ENCODE measurements around the gene TIPARP.

The TIPARP gene

DNA sequence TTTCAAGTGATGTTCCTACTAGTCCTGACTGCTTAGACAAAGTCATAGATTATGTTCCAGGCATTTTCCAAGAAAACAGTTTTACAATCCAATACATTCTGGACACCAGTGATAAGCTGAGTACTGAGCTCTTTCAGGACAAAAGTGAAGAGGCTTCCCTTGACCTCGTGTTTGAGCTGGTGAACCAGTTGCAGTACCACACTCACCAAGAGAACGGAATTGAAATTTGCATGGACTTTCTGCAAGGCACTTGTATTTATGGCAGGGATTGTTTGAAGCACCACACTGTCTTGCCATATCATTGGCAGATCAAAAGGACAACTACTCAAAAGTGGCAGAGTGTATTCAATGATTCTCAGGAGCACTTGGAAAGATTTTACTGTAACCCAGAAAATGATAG lies 3.8 kb downstream of the TIPARP start:
- Histone ChIP-seq H3K4ac (ENCODE audit: low read depth, low read length) (no peak overlapping the region), H3K23ac (ENCODE audit: low read length) (no peak overlapping the region), H3K18ac (ENCODE audit: low read length) (no peak overlapping the region), H2BK120ac (ENCODE audit: low read depth, low read length) (no peak overlapping the region), H3K4me3 (ENCODE audit: low read length) (no peak overlapping the region), H3K56ac (ENCODE audit: low read length) (no peak overlapping the region), H3K79me2 (ENCODE audit: control insufficient read depth, insufficient read depth, low read length) (peaks cover 46% of the 10 kb centered on the region), H2BK5ac (ENCODE audit: low read length) (no peak overlapping the region), H3K4me2 (ENCODE audit: low read length) (no peak overlapping the region), H3K9ac (ENCODE audit: low read length) (no peak overlapping the region), H2AK5ac (ENCODE audit: low read length) (no peak overlapping the region), H4K8ac (ENCODE audit: low read depth, low read length) (no peak overlapping the region), H3K4me1 (ENCODE audit: control insufficient read depth, low read depth, low read length) (peaks cover 2% of the 10 kb centered on the region), H3K27me3 (ENCODE audit: insufficient read depth, low read length, poor library complexity) (no peaks in the 10 kb centered on the region), H4K5ac (ENCODE audit: low read length) (no peak overlapping the region), H3K27ac (ENCODE audit: low read depth, low read length) (no peak overlapping the region), H3K79me1 (ENCODE audit: low read length) (peaks cover 15% of the 10 kb centered on the region), H3K36me3 (ENCODE audit: control insufficient read depth, insufficient read depth, low read length) (peaks cover 4% of the 10 kb centered on the region), H2BK15ac (replicated peaks; ENCODE audit: low read depth) (no peak overlapping the region)
- DNase-seq, result no peak
- no CpG with 5 or more reads among the region's 2 CpGs for WGBS (ENCODE audit: extremely low coverage, insufficient coverage, low lambda C conversion rate)

DNA sequence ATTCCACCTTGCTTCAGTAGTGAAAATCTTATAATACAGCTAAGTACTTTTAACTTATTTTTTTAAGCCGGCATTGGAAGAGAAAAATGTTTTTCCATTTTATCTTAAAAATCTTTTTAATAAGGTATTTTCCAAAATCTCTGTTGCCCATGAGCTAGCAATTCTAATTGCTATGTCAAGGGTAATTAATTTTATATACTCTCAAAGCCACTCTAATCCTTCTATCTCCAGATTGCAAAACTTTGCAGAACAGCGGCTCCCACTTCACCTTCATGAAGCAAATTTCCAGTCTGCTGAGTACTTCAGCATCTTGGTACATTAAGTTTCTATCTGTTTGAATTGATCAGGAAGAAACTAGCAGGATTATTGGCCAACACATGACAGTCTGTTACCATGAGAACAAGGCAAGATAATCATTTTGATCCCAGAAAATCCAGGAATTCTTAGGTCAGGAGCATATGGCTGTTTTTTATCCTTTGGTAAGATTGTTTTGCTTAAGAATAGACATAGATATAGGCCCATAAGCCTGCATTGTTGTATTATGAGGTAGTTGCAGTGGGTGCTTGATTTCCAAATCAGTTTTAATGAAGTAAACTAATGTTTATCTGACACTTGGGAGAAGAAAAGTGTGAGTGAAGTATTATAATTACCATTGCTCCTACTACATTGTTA lies 6.0 kb downstream of the TIPARP start:
- no peak overlapping the region for H2BK15ac ChIP-seq (replicated peaks; ENCODE audit: low read depth)
- H3K27me3 ChIP-seq (ENCODE audit: insufficient read depth, low read length, poor library complexity), result no peaks in the 10 kb centered on the region
- H4K5ac ChIP-seq (ENCODE audit: low read length), result no peak overlapping the region
- no peak overlapping the region for H2AK5ac ChIP-seq (ENCODE audit: low read length)
- H3K4ac ChIP-seq (ENCODE audit: low read depth, low read length), result no peak overlapping the region
- H3K79me1 ChIP-seq (ENCODE audit: low read length), result peaks cover 15% of the 10 kb centered on the region
- H3K4me3 ChIP-seq (ENCODE audit: low read length), result no peak overlapping the region
- no CpG with 5 or more reads among the region's 2 CpGs for WGBS (ENCODE audit: extremely low coverage, insufficient coverage, low lambda C conversion rate)
- DNase-seq, result peak; percentile 31
- no peak overlapping the region for H3K18ac ChIP-seq (ENCODE audit: low read length)
- no peaks in the 10 kb centered on the region for H3K4me1 ChIP-seq (ENCODE audit: control insufficient read depth, low read depth, low read length)
- H3K56ac ChIP-seq (ENCODE audit: low read length), result no peak overlapping the region
- no peak overlapping the region for H3K23ac ChIP-seq (ENCODE audit: low read length)
- no peak overlapping the region for H3K4me2 ChIP-seq (ENCODE audit: low read length)
- no peak overlapping the region for H3K9ac ChIP-seq (ENCODE audit: low read length)
- no peak overlapping the region for H2BK5ac ChIP-seq (ENCODE audit: low read length)
- peaks cover 4% of the 10 kb centered on the region for H3K36me3 ChIP-seq (ENCODE audit: control insufficient read depth, insufficient read depth, low read length)
- peaks cover 49% of the 10 kb centered on the region for H3K79me2 ChIP-seq (ENCODE audit: control insufficient read depth, insufficient read depth, low read length)
- no peak overlapping the region for H4K8ac ChIP-seq (ENCODE audit: low read depth, low read length)
- H3K27ac ChIP-seq (ENCODE audit: low read depth, low read length), result no peak overlapping the region
- no peak overlapping the region for H2BK120ac ChIP-seq (ENCODE audit: low read depth, low read length)

DNA sequence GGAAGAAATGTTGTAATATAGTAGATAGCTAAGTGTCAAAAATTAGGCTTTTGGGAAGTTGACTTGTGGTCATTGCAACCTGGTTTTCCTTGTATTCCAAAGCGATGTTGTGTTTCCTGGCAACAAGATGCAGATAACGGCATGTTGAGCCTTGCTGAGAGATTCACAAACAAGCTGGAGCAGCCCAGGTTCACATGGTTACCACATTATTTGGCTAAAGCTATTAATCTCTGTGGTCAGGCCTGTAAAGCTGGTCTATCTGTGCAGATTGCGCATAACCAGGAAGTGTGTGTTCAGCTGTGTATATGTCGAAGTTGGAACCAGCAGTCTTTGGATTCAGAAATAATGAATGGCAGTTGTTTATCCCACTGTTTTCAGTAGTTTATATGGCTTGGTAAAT lies 6.6 kb downstream of the TIPARP start:
- no peak overlapping the region for H3K4ac ChIP-seq (ENCODE audit: low read depth, low read length)
- H3K36me3 ChIP-seq (ENCODE audit: control insufficient read depth, insufficient read depth, low read length), result peaks cover 4% of the 10 kb centered on the region
- peaks cover 13% of the 10 kb centered on the region for H3K79me1 ChIP-seq (ENCODE audit: low read length)
- no peak overlapping the region for H2BK15ac ChIP-seq (replicated peaks; ENCODE audit: low read depth)
- H2BK120ac ChIP-seq (ENCODE audit: low read depth, low read length), result no peak overlapping the region
- no peak overlapping the region for H3K18ac ChIP-seq (ENCODE audit: low read length)
- peaks cover 2% of the 10 kb centered on the region for H3K4me1 ChIP-seq (ENCODE audit: control insufficient read depth, low read depth, low read length)
- no peak overlapping the region for H3K4me2 ChIP-seq (ENCODE audit: low read length)
- H3K23ac ChIP-seq (ENCODE audit: low read length), result no peak overlapping the region
- no peak overlapping the region for H2AK5ac ChIP-seq (ENCODE audit: low read length)
- H4K5ac ChIP-seq (ENCODE audit: low read length), result no peak overlapping the region
- no peaks in the 10 kb centered on the region for H3K27me3 ChIP-seq (ENCODE audit: insufficient read depth, low read length, poor library complexity)
- peaks cover 49% of the 10 kb centered on the region for H3K79me2 ChIP-seq (ENCODE audit: control insufficient read depth, insufficient read depth, low read length)
- no peak overlapping the region for H3K27ac ChIP-seq (ENCODE audit: low read depth, low read length)
- peak; percentile 97 for DNase-seq
- no peak overlapping the region for H3K9ac ChIP-seq (ENCODE audit: low read length)
- no peak overlapping the region for H3K56ac ChIP-seq (ENCODE audit: low read length)
- H2BK5ac ChIP-seq (ENCODE audit: low read length), result no peak overlapping the region
- no CpG with 5 or more reads among the region's 4 CpGs for WGBS (ENCODE audit: extremely low coverage, insufficient coverage, low lambda C conversion rate)
- no peak overlapping the region for H4K8ac ChIP-seq (ENCODE audit: low read depth, low read length)
- no peak overlapping the region for H3K4me3 ChIP-seq (ENCODE audit: low read length)

DNA sequence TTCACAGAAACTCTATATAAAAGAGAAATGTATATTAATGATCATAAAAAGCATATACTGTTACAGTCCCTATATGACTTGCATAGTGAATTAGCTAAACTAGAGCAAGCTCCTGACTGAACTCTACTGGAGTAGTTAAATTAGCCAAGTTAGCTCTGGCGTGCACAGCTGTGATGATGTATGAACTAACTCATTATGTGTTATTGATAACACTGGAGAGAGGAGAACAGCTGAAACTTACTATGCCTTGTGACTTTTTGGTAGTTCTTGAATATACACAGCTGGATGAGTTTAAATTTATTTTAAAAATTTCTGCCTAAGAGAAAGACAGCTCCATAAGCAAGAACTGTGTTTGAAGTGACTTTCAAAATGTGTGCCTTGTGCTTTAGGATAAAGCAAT lies 8.1 kb downstream of the TIPARP start:
- Histone ChIP-seq H3K27me3 (ENCODE audit: insufficient read depth, low read length, poor library complexity) (no peaks in the 10 kb centered on the region), H2BK5ac (ENCODE audit: low read length) (no peak overlapping the region), H3K4me2 (ENCODE audit: low read length) (no peak overlapping the region), H3K18ac (ENCODE audit: low read length) (no peak overlapping the region), H2AK5ac (ENCODE audit: low read length) (no peak overlapping the region), H4K8ac (ENCODE audit: low read depth, low read length) (no peak overlapping the region), H3K4me3 (ENCODE audit: low read length) (no peak overlapping the region), H3K4me1 (ENCODE audit: control insufficient read depth, low read depth, low read length) (peaks cover 2% of the 10 kb centered on the region), H2BK15ac (replicated peaks; ENCODE audit: low read depth) (no peak overlapping the region), H3K79me2 (ENCODE audit: control insufficient read depth, insufficient read depth, low read length) (peaks cover 43% of the 10 kb centered on the region), H3K9ac (ENCODE audit: low read length) (no peak overlapping the region), H3K79me1 (ENCODE audit: low read length) (peaks cover 11% of the 10 kb centered on the region), H3K36me3 (ENCODE audit: control insufficient read depth, insufficient read depth, low read length) (peaks cover 4% of the 10 kb centered on the region), H3K27ac (ENCODE audit: low read depth, low read length) (no peak overlapping the region), H2BK120ac (ENCODE audit: low read depth, low read length) (no peak overlapping the region), H3K23ac (ENCODE audit: low read length) (no peak overlapping the region), H4K5ac (ENCODE audit: low read length) (no peak overlapping the region), H3K4ac (ENCODE audit: low read depth, low read length) (no peak overlapping the region), H3K56ac (ENCODE audit: low read length) (no peak overlapping the region)
- no CpG with 5 or more reads among the region's 1 CpG for WGBS (ENCODE audit: extremely low coverage, insufficient coverage, low lambda C conversion rate)
- DNase-seq, result no peak

DNA sequence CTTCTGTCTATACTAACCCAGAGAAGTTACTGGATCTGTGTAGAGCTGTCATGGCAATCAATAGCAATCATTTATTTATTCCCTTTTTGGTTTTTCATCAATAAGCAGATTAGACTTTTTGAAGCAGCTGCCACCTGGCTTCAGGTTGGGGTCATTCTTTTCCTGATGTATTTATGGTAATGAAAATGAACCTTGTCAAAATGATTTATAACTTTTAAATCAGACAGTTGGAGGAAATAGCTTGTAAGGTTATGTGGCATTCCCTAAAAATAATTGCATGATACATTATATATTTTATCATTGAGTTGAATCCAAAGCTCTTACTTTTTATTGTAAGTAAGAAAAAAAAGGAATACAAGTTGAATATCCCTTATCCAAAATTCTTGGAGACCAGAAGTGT lies 8.6 kb downstream of the TIPARP start:
- Histone ChIP-seq H3K36me3 (ENCODE audit: control insufficient read depth, insufficient read depth, low read length) (peaks cover 3% of the 10 kb centered on the region), H2BK15ac (replicated peaks; ENCODE audit: low read depth) (no peak overlapping the region), H3K4ac (ENCODE audit: low read depth, low read length) (no peak overlapping the region), H3K79me2 (ENCODE audit: control insufficient read depth, insufficient read depth, low read length) (peaks cover 39% of the 10 kb centered on the region), H3K4me2 (ENCODE audit: low read length) (no peak overlapping the region), H3K18ac (ENCODE audit: low read length) (no peak overlapping the region), H3K9ac (ENCODE audit: low read length) (no peak overlapping the region), H3K79me1 (ENCODE audit: low read length) (peaks cover 7% of the 10 kb centered on the region), H3K27ac (ENCODE audit: low read depth, low read length) (no peak overlapping the region), H2AK5ac (ENCODE audit: low read length) (no peak overlapping the region), H3K23ac (ENCODE audit: low read length) (no peak overlapping the region), H2BK120ac (ENCODE audit: low read depth, low read length) (no peak overlapping the region), H3K27me3 (ENCODE audit: insufficient read depth, low read length, poor library complexity) (no peaks in the 10 kb centered on the region), H2BK5ac (ENCODE audit: low read length) (no peak overlapping the region), H3K56ac (ENCODE audit: low read length) (no peak overlapping the region), H4K8ac (ENCODE audit: low read depth, low read length) (no peak overlapping the region), H3K4me3 (ENCODE audit: low read length) (no peak overlapping the region), H3K4me1 (ENCODE audit: control insufficient read depth, low read depth, low read length) (peaks cover 2% of the 10 kb centered on the region), H4K5ac (ENCODE audit: low read length) (no peak overlapping the region)
- no peak for DNase-seq

DNA sequence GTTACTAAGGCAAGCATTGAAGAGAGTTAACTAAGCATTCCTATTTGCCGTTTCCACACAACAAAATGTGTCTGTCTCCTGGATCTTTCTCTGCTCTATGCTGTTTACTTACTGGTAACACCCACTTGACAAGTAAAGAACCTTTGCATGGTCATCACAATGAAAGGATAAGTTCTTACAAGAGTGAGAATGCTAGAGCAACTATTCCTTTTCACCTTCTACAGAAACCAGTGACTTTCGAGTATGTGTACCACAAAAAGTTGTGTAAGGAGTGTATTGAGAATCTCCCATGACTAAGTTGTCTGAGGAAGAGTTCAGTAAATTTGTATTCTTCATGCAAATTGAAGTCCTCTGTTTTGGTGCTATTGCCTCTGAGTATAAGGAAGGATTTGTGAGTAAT lies 10.8 kb downstream of the TIPARP start:
- Histone ChIP-seq H2BK120ac (ENCODE audit: low read depth, low read length) (no peak overlapping the region), H3K4ac (ENCODE audit: low read depth, low read length) (no peak overlapping the region), H3K23ac (ENCODE audit: low read length) (no peak overlapping the region), H3K4me2 (ENCODE audit: low read length) (no peak overlapping the region), H3K27ac (ENCODE audit: low read depth, low read length) (no peak overlapping the region), H3K18ac (ENCODE audit: low read length) (no peak overlapping the region), H3K4me1 (ENCODE audit: control insufficient read depth, low read depth, low read length) (peaks cover 2% of the 10 kb centered on the region), H3K9ac (ENCODE audit: low read length) (no peak overlapping the region), H4K5ac (ENCODE audit: low read length) (no peak overlapping the region), H3K79me1 (ENCODE audit: low read length) (peaks cover 8% of the 10 kb centered on the region), H3K36me3 (ENCODE audit: control insufficient read depth, insufficient read depth, low read length) (no peaks in the 10 kb centered on the region), H2AK5ac (ENCODE audit: low read length) (no peak overlapping the region), H2BK5ac (ENCODE audit: low read length) (no peak overlapping the region), H2BK15ac (replicated peaks; ENCODE audit: low read depth) (no peak overlapping the region), H3K4me3 (ENCODE audit: low read length) (no peak overlapping the region), H3K79me2 (ENCODE audit: control insufficient read depth, insufficient read depth, low read length) (peaks cover 39% of the 10 kb centered on the region), H3K56ac (ENCODE audit: low read length) (no peak overlapping the region), H4K8ac (ENCODE audit: low read depth, low read length) (peak overlapping the region; percentile 28), H3K27me3 (ENCODE audit: insufficient read depth, low read length, poor library complexity) (no peaks in the 10 kb centered on the region)
- no CpG with 5 or more reads among the region's 2 CpGs for WGBS (ENCODE audit: extremely low coverage, insufficient coverage, low lambda C conversion rate)
- DNase-seq, result peak; percentile 71

All from mesendoderm (in vitro differentiated cells).